GM18951 (cell line): Measurements from ENCODE around the gene SLC16A11.
"Not testable (repeated sequence)": the region's sequence is repeated elsewhere in the genome, so short reads cannot be mapped to it uniquely, and the experiment has no call there.

Experiments
- POLR2A ChIP-seq: IDR thresholded peaks from 4 replicates; pipeline ENCODE4 v1.6.1; 2011; ENCODE audit warnings: mild to moderate bottlenecking; ENCODE audit not compliant: insufficient read length, insufficient read depth; ENCODE audit errors: extremely low read depth
- in situ Hi-C: fragments of 300-500 bp; cut with MboI; formaldehyde crosslinking; loops from one replicate; pipeline ENCODE4 v1.12.0; 2022; ENCODE audit warnings: low sequenced_read_pairs, mixed read lengths, inconsistent platforms; ENCODE audit not compliant: unreplicated experiment

Gene SLC16A11

DNA sequence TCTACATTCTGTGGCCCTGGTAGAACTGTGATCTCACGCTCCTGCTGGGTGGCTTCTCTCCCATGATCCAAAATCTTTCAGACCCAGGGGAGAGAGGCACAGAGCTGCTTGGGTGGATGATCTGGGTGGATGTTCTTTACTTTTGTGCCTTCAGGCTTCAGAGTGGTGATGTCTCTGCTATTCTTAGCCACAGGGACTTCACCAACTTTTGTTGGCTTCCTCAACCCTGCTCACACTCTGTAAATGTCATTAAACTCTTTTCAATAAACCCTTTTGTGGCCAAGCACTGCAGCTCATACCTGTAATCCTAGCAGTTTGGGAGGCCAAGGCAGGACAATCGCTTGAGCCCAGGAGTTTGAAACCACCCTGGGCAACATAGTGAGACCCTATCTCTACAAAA is 28.5 kb upstream of the SLC16A11 start:
- TF ChIP-seq POLR2A = no peak
- in situ Hi-C loops = no loop called here

DNA sequence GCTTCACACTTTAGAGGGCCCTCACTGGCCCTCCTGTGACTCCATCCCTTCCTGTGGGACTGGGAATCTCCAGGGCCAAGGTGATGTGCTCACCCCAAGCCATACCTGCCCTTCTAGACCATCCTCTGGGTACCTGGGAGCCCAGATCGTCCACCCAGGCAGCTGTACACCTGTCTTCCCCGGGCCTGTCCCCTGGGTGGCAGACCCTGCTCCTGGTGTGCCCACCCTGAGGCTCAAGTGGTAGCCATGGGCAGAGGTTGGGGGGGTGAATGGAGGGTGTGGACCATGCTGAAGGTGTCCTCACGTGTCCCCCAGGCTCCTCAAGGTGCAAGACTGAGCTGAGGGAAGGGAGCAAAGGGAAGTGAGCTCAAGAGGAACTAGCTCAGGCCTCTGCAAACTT is 26.8 kb upstream of the SLC16A11 start:
- TF ChIP-seq POLR2A = no peak
- in situ Hi-C loops = no loop called here

DNA sequence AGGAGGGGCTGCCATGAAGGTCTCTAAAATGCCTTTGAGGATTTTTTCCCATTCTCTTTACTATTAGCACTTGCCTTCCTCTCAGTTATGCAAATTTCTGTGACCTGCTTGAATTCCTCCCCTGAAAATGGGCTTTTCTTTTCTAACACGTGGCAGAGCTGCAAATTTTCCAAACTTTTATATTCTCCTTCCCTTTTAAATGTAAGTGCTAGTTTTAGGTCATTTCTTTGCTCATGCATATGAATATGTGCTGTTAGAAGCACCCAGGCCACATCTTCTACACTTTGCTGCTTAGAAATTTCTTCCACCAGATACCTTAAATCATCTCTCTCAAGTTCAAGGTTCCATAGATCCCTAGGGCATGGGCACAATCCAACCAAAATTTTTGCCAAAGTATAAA is 24.4 kb upstream of the SLC16A11 start:
- in situ Hi-C loops = no loop called here
- no peak for TF ChIP-seq POLR2A

DNA sequence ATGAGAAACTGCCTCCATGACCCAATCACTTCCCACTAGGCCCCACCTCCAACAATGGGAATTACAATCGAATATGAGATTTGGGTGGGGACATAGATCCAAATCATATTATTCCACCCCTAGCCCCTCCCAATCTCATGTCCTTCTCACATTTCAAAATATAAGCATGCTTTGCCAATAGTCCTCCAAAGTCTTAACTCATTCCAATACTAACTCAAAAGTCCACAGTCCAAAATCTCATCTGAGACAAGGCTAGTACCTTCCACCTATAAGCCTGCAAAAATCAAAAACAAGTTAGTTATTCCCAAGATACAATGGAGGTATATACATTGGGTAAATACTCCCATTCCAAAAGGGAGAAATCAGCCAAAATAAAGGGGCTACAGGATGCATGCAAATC is 23.3 kb upstream of the SLC16A11 start:
- in situ Hi-C loops = no loop called here
- TF ChIP-seq POLR2A = no peak

DNA sequence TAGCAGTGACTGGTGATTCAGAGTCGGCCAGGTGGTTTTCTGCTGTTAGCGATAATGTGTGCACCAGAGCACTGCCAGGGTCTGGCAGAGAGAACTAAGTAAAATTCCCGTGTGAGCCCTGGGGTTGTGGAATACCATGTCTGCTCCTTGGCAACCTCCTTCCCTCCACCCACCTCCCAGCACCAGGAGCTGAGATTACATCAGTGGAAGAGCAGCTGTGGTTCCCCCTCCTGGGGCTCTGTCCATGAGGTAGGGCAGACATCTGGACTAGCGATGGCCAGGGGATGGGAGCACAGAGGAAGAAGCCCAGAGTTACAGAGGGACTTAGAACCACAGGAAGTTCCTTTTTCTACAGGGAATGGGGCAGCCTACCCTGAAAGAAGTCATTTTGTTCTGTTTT is 20.4 kb upstream of the SLC16A11 start:
- in situ Hi-C loops = no loop called here
- TF ChIP-seq POLR2A = no peak

DNA sequence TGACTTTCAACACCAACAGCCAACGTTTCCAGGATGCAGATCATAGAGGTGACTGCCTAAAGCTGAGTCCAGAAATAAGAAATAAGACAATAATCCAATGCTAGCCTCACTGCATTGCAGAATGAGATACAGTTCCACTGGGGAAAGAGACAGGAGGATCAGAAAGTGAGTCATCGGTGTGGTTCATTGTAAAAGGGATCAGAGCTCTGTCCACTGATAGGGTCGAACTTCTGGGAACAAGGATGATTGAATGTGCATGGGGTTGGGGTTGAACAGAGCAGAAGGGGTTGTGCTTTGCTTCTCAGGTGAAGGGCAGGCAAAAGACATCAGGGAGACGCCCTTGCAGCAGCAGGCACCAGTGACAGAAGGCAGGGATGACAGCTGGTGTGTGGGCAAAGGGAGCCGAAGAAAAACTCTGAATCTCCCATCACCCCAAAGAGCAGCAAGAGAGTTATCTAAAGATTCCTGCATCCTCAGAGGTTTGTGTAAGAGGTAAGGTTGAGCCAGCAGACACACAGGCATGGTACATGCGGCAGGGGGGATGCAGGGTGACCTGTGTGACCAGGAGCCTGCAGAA is 19.7 kb upstream of the SLC16A11 start:
- in situ Hi-C loops = no loop called here

DNA sequence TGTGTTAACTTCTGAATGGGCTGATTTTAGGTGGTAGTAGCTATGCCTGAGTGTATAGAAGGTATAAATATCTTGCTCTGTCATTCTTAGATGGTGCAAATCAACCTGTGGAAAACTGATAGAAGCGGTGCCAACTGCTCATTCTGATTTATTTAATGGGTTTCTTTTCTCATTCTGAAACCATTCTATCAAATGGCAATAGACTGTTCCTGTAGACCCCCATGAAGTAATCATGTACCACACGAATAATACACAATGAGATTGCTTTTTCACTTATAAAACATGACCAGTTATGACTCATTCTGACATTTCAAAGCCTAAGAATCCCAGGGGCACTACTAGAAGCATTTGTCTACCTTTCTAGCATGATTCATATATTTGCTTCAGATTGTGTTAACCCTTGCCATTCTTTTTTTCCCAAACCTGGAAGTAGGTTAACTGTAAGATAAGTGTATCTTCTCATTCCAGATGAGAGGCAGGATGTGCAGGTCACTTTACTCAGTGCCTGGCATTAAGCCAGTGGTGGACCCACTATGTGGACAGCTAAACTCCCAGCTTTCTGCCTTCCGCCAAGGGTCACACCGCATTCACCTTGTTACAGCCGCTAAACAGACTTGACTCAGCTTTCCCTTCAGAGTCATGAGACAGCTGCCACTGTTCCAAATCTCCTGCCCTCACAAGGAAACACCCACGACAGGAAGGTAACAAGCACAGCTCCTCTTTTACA is 16.4 kb upstream of the SLC16A11 start:
- no peak for TF ChIP-seq POLR2A
- in situ Hi-C loops = no loop called here

More for the DNA sequence above, 19.7 kb upstream of the SLC16A11 start:
- no peak for TF ChIP-seq POLR2A

DNA sequence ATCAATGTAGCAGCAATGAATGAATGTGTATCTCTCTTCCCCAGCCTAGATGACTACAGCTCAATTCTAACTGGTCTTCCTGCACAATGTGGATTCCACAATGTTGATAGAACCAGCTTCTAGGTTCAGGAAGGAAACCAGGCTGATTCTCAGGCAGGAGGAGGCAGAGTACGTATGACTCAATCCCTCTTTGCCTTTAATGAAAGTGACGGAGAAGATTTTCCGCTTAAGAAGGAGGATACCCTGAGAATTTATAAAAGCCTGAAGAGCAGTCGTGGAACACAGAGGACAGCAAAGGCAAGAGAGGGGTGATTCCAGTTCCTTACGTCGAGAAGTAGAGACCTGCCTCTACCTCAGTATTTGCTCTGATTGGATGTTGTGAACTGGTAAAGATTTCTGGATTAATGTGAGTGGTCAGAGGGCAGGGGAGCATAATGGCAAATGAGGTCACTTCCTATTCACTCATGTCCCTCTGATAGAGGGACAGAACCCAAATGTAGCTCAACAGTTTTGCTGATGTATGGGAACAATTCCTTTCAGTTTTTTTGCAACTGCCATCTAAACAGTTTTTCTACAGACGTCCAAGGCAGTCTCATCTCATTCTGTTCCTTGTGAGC is 15.0 kb upstream of the SLC16A11 start:
- in situ Hi-C loops = no loop called here

DNA sequence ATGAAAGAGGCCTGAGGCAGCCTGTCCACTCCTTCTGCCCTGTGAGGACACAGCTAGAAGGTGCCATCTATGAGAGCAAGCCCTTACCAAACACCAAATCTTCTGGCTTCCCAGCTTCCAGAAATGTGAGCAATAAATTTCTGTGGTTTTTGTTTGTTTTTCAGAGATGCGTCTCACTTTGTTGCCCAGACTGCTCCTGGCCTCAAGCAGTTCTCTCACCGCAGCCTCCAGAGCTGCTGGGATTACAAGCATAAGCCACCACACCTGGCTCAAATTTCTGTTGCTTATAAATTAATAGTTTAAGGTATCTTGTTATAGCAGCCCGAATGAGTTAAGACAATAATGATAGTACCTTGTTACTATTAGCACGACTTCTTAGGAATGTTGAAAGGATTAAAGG is 12.5 kb upstream of the SLC16A11 start:
- in situ Hi-C loops = no loop called here
- TF ChIP-seq POLR2A = no peak

More for the DNA sequence above, 15.0 kb upstream of the SLC16A11 start:
- no peak for TF ChIP-seq POLR2A

DNA sequence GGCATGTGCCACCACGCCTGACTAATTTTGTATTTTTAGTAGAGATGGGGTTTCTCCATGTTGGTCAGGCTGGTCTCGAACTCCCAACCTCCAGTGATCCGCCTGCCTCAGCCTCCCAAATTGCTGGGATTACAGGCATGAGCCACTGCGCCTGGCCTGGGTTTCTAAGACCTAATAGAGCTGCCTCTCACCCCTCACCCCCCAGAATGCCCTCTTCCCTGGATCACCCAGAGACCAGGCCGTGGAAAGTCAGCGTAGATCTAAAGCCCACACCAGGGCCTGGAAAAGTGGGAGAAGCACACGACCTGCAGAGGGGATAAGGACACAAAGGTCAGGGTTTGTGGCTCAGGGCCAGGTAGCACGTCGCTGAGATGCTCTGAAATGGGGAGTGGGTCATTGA is 6.7 kb upstream of the SLC16A11 start:
- in situ Hi-C loops = not testable (repeated sequence)

DNA sequence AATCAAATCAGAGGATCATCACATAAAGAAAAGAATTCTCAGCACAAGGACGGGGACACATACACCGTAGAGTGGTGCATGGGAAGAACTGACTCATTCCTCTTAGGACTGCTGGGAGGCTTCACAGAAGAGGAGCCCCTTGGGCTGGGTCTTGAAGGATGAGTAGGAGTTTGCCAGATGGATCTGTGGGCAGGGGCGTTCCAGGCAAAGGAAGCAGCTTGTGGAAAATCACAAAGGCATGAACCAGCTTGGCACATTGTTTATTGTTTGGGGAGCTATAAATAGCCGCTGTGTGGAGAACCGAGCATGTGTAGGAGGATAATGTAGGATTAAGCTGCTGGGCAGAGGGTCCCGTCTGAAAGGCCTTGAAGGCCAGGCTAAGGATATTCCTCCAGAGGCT is 5.1 kb upstream of the SLC16A11 start:
- in situ Hi-C loops = loop anchor here (5.0 kb wide), 1 partner anchor 88 kb away; no protein-coding TSS in a partner anchor
- TF ChIP-seq POLR2A = no peak

DNA sequence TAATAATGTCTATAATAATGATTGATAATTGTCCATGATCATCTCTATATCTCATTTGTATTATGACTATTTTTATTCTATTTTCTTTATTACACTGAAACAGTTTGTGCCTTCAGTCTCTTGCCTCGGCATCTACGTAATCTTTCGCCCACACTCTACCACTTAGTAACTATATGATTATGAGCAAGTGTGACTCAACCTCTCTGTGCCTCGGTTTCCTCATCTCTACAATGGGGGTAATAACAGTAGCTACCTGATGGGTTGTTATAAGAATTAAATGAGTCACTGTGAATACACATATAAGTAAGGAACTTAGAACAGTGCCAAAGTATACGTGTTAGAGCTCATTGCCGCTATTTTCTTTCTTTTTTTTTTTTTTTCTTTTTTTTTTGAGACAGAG is 3.7 kb upstream of the SLC16A11 start:
- in situ Hi-C loops = loop anchor here (5.0 kb wide), 1 partner anchor 90 kb away; no protein-coding TSS in a partner anchor
- no peak for TF ChIP-seq POLR2A

DNA sequence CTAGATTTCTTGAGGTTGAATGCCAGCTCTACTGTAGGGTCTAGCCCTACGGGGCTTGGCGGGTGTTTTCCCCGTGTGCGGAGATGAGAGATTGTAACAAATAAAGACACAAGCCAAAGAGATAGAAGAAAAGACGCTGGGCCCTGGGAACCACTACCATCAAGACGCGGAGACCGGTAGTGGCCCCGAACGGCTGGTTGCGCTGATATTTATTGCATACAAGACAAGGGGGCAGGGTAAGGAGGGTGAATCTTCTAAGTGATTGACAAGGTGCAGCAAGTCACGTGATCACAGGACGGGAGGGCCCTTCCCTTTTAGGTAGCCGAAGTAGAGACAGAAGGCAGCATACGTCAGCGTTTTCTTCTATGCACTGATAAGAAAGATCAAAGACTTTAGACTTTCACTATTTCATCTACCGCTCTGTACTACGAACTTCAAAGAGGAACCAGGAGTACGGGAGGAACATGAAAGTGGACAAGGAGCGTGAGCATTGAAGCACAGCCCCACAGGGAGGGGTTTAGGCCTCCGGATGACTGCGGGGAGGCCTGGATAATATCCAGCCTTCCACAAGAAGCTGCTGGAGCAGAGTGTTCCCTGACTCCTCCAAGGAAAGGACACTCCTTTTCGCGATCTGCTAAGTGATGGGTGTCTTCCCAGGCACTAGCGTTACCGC is 3.0 kb upstream of the SLC16A11 start:
- in situ Hi-C loops = loop anchor here (5.0 kb wide), 1 partner anchor 90 kb away; no protein-coding TSS in a partner anchor
